HG03432 (cell line): ENCODE measurements around the gene BAMBI.
"Not testable (repeated sequence)": the region's sequence is repeated elsewhere in the genome, so short reads cannot be mapped to it uniquely, and the experiment has no call there.

Experiments
- ATAC-seq: cut with Tn5 transposase; IDR thresholded peaks from one replicate; pipeline ENCODE4 v1.9.1; 2021; ENCODE audit warnings: mild to moderate bottlenecking, moderate library complexity; ENCODE audit not compliant: unreplicated experiment

BAMBI gene, protein sequence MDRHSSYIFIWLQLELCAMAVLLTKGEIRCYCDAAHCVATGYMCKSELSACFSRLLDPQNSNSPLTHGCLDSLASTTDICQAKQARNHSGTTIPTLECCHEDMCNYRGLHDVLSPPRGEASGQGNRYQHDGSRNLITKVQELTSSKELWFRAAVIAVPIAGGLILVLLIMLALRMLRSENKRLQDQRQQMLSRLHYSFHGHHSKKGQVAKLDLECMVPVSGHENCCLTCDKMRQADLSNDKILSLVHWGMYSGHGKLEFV

DNA sequence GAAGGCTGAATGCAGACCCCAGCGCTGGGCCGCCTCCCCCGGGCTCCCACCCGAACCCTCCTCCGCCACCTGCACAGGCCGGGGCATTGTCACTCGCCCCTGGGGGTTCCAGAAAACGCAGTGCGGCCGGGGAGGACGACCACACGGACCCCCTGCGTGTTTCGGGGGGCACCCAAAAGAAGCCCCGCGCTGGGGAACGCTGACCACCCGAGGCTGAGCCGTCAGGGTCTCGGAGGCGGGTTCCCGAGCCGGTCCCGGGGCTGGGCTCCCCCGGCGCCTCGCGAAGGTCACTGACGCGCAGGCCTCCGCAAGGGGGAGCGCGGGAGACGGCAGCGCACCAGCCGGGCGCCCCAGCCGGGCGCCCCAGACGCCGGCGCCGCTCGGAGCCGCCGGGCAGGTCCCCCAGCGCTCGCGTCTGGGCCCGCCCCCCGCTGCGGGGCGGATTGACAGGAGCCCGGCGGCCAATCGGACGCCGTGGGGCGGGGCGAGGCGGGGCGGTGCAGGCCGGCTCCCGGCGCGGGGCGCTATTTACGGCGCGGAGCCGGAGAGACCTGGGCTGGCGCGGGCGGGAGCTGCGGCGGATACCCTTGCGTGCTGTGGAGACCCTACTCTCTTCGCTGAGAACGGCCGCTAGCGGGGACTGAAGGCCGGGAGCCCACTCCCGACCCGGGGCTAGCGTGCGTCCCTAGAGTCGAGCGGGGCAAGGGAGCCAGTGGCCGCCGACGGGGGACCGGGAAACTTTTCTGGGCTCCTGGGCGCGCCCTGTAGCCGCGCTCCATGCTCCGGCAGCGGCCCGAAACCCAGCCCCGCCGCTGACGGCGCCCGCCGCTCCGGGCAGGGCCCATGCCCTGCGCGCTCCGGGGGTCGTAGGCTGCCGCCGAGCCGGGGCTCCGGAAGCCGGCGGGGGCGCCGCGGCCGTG lies at the start of gene BAMBI:
TSS of gene BAMBI (plus strand) at position 554 of the 920 bp plus-strand sequence. CDS start 377 bp downstream, outside the sequence.
- peak; percentile 99 for ATAC-seq

DNA sequence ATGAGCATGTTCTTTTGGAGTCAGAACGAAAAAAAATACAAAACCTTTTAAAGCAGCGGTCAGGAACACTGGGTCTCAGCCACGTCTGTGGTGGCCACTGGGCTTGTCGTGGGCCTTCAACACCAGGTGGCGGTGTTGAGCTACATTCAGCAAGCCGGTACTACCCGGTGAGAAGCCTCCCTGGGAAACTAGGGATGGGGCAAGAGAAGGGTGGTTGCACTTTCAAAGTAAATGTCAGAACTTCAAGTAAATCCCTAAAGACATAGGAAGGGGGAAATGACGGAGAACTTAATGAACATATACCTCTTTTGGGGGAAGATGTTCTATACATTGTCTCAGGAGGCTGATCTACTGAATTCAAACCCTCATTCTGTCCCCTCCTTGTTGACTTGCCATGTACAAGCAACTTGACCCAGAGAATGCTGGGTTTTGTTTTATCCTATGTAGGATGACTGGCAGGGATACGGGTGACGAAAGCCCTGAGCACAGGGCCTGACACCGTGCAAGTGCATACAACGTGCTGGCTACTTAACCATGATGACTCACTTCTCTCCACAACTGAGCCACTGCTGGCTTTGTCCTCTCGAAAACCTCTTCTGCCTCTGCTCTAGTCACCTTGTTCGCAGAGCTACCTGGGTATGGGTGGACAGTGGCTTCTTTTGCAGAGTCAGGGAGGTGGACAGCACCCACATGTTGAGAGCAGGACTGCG lies 49.0 kb upstream of the BAMBI start:
- peak; percentile 77 for ATAC-seq

DNA sequence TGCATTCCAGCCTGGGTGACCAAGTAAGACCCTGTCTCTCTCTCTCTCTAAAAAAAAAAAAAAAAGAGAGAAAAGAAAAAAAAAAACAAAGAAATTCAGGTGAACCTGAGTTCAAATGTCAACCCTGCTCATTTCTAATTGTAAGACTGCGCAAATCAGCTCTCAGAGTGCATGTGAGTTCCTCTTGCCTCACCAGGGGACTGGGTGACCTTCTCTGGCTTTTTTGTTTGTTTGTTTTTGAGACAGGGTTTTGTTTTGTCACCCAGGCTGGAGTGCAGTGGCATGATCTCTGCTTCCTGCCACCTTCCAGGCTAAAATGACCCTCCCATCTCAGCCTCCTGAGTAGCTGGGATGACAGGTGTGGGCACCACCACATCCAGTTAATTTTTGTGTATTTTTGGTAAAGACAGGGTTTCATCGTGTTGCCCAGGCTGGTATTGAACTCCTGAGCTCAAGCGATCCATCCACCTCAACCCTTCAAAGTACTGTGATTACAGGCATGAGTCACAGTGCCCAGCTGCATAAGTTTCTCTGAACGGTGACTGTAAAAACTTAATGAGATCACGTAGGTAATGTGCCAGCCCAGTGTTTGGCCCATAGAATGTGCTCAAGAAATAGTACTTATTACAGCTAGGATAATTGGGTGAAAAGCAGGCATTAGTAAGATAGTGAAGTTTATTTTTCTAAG lies 45.3 kb upstream of the BAMBI start:
- ATAC-seq: no peak

DNA sequence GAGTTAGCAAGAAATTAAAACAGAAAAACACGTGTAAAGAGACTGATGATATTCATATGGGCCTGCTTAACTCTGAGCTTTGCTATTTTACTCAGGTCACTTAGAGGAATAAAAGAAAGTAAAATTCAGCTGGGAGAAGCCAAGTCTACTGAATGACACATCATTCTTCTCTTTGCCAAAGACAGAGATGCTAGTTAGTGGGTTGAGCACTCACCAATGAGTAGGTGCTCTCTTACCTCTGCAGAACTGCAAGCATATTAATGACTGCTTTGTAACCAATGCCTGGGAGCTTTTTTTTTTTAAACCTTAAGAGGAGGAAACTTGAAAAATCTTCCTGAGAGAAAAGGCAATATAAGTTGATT lies 44.8 kb upstream of the BAMBI start:
- ATAC-seq: no peak

DNA sequence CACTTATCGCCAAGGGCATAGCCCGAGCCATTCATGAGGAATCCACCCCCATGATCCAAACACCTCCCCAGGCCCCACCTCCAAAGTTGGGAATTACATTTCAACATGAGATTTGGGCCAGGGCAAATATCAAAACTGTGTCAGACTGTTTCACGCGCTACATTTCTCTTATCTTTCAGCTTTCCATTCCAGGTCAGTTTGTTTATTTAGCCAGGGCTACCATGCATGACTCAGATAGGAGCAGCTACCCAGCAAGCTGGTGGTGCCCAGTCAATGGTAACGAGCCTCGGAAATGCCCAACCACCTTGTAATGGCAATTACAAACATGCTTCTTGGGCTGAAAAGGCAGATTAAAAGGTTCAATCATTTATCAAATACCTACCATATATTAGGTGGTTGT lies 43.6 kb upstream of the BAMBI start:
- no peak for ATAC-seq

DNA sequence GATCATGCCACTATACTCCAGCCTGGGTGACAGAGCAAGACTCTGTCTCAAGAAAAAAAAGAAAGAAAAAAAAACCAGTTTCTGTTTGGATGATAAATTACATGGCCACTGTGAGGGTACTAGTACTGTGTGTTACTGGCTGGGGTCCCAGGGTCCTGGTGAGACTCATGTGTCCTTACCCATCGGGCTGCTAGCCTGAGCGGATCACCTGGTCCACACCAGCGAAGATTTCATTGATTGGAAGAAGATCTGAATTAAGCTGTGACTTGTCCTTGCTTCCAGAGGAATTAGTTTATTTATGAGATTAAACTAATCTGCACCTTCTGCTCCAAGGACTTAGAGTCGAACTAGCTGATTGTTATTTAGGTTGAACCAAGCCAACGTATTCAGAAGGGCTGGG lies 40.0 kb upstream of the BAMBI start:
- ATAC-seq: no peak

DNA sequence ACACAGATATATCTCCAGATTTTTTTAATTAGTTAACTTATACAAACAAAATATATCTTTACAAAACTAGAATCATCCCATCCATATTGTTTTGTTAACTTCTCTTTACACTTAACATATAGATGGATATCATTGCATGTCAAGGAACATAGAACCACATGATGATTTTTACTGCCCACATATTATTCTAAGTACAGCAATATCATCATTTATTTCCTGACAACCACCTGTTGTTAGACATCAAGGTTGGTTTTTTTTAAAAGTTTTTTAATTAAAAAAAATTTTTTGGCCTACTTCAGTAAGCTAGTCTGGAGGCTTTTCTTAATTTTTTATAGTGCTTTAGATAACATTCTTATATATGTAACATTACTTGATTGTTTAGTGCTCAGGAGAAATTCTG lies 38.9 kb upstream of the BAMBI start:
- ATAC-seq: no peak

DNA sequence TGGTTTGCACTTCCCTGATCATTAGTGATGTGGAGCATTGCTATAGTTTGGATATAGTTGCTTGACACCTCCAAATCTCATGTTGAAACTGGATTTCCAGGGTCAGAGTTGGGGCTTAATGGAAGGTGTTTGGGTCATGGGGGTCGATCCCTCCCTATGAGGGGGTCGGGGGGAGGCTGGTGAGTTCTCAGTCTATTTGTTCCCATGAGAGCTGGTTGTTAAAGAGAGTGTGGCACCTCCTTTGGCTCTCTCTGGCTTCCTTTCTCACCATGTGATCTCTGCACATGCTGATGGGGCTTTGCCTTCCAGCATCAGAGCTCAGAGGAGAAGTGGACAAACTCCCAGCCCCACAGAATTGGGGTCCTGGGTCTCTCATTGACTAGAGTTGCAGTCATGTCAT lies 36.8 kb upstream of the BAMBI start:
- no peak for ATAC-seq

DNA sequence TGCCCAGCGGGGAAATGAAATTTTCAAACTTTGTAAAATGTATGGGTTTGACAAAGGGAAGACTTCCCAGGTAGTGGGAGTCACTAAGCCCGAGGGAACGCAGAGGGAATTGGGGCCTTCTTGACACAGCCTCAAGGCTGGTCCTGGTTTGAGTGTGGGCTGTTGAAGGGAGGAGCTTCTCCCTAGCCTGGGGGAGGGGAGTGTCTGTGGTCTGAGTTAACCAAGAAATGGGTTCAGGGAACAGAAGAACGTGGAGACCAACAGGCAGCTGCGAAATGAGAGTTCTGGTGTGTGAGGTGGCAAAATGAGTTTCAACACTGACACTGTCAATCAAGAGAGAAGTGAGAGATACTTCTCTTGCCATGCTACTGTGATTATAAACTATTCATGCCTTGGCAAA lies 32.7 kb upstream of the BAMBI start:
- no peak for ATAC-seq

DNA sequence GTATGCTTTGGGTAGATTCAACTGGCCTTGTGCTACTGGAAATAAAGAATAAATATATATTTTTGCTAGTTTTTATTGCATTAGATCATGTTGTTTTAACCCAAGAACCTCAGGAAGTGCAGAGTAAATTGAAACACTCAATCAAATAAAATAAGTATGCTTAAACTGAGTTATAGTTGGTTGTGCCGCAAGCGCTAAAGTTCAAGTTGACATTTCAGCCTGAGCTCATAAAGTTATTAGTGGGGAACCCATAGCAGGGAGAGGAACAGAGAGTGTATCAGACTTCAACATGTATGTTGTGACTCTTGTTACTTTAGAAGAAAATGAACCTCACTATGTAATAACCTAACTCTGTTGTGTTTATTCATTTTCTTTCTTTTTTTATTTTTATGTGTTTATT lies 25.2 kb upstream of the BAMBI start:
- no peak for ATAC-seq

DNA sequence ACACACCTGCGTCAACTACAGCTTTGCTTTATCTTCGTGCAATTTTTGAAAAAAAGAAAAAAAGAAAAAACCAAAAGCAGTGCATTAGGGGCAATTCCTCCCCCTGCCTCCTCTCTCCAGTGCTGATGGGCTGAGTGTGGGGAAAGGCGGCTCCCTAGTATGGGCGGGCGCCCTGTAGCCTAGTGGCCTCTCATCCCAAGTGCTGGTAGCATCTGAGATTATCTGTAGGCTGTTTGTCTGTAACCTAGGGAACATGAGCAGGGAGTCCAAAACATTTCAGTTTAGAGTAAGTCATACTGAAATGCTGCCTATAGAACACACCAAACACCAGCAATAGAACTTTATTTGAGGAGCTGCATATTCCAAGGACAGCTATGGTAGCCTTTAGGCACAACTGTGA lies 24.6 kb upstream of the BAMBI start:
- ATAC-seq: no peak

DNA sequence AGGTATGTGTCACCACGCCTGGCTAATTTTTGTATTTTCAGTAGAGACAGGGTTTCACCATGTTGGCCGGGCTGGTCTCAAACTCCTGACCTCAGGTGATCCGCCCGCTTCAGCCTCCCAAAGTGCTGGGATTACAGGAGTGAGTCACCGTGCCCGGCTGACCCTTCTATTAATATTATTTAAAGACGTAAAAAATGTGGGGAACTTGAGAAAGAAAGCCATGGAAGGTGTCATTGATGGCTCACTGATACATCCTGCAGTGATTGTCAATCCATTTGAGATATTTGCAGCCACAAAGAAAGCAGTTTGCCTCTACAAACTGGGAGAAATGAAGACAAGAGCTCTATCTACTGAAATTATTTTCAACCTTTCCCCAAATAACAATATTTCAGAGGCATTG lies 18.5 kb upstream of the BAMBI start:
- ATAC-seq: not testable (repeated sequence)

DNA sequence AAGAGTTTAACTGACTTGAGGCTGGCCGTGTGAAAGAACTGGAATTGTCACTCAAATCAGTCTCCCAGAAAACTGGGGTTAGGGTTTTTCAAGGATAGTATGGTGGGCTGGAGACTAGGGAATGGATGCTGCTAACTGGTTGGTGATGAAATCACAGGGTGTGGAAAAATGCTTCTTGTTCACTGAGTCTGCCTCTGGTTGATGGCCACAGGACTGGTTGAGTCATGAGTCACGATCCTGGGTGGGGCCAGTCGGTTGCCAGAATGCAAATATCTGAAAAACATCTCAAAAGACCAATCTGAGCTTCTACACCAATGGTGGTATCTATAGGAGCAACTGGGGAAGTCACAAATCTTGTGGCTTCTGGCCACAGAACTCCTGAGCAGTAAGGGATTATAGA lies 16.3 kb upstream of the BAMBI start:
- no peak for ATAC-seq

DNA sequence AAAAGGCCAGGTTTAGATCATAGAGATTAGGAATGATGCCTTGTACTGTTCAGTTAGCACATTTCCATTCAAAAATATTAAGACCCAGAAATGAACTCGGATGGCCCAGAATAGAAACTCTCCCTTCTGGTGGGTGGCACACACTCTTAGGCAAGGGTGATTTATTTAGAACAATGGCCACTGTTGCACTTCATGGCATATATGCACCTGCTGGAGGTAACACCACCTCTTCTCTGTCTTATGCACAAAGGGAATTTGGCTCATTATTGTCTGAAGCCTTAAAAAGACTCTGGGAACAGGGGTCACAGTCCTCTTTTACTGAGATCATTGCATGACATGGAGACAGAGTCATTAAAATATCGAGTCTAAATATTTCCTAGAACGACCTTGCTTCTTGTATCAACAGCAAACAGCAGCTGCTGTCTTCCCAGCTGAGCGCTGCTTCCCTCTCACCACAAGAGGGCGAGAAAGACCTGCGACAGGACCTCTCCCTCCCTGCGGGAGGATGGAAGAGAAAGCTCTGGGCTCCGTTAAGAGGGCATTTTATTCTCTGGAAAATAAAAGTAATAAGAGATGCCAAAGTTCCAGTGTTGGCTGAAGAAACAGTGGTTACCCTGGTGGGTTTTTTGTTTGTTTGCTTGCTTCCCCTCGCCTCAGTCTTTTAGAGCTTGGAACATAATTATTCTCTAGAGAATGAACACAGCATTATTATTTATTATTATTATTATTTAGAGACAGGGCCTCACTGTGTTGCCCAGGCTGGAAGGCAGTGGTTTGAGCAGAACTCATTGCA lies 13.5 kb upstream of the BAMBI start:
- peak; percentile 85 for ATAC-seq

DNA sequence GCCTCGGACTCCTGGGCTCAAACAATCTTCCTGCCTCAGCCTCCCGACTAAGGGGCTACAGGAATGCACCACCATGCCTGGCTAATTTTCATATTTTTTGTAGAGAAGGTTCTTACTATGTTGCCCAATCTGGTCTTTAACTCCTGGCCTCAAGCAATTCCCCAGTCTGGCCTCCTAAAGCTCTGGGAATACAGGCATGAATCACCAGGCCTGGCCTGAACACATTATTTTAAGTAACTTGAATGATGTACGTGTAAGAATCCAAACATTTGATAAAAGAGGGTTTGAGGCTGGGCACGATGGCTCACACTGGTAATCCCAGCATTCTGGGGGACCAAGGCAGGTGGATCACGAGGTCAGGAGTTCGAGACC lies 13.0 kb upstream of the BAMBI start:
- ATAC-seq: no peak

DNA sequence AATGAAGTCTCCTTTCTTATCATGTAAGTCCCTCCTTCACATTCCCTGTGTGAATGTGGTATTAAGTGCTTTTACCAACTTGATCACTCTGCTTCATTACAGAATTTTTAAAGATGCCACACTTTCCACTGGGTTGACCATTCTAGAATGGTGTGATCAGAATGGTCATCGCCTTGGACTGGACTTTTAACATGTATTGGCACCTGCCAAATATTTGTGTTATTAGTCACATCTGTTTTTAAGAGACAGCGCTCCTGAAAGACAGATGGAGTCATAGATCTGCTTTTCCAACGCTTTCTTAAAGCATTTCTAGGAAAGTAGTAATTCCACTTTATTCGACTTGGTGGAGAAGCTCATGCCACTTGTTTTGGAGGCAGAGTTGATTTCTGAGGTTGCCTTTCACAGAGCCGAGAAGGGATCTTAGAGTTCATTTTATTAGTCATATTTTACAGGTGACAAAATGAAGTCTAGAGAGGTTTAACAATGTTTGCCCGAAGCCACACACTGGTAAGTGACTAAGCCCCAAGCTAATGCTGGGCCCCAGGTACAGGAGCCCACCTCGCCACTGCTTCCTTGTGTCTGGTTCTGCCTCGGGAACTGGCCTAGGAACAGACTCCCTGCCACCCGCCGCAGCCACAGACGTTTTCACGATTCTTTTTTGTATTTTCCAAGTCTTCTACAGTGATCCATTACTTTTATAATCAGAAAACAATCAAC lies 10.4 kb upstream of the BAMBI start:
- ATAC-seq: no peak

DNA sequence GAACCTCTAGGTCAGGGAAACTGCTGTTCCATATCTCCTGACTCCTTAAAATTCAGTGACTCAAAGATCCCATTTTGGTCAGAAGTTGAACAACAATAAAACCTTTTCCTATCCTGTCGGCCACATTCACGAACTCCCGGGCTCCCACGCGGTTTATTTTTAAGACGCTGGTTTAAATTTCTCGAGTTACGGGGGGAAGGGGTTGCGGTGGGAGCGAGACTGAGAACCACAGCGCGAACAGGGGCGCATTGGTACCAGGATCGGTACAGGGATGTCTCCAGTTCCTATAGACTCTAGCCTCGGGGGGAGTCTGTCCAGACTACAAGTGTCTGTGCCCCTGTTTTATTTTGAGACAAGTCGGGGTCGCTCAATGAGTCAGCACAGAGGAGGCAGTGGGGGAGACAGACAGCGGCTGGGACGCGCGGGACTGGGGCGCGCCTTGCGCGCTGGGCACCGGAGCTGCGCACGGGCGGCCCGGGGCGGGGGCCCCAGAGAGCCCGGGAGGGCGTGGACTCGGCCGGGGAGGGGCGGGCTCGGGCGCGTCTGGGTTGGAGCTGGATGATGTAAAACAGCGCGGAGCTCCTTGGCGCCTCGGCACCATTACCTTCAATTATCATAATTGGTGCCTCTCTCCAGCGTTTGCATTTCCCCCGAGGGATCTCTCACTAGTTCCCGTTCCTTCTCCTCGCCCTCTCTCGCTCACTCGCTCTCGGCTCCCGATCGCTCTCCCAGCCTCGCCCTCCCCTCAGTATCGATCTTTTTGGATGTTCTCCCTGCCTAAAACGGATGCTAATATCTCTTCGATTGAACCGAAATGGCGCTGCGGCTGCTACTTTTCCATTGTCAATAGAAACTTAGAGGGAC lies 8.7 kb upstream of the BAMBI start:
- no peak for ATAC-seq

DNA sequence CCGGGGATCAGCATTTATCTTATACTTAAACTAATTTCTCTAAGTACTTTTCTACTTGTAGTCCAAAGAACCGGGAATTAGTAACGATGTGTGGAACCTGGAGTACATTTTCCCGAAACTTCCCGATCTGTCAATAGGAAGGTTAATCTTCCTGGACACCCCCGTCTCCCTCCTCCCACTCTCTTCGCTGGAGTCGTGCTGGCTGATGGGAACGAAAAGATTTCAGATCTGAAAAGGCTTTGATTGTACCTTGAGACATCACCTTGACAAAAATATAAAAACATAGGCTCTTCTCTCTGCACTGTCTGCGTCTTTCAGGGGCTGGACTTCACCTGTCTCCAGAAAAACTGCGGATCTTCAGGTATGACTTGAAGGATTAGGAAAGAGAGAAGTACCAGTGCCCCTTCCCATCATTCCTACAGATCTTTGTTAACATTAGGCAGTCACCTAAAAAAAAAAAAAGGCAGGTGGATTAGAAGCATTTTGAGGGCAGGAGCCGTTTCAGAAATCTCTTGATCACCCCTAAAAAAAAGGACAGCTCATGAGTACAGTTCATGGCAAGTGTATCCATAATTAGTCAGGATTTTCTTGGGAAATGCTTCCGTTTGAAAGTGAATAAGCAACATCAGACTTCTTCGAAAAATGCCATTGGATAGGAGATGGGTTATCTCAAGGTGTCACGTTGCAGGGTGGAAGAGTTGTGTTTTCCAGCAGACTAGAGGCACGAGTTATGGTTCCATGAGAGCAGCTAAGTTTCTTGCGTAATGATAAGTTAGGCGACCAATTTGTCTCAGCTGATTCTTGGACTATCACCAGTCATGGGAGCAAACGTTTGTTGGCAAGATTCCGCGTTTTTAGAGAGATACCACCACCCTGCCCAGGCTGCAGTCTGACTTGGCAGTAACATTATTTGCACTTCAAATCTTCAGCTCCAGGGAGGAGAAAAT lies 7.8 kb upstream of the BAMBI start:
- no peak for ATAC-seq
